ENCODE results near the gene PCDHGA11. TPM values are rescaled to one million over a fixed set of nuclear protein-coding genes. Genes with fewer than 3 reads are reported as not detected.

The PCDHGA11 gene
- 12.7 and 14.4 TPM in 2 replicates for total RNA-seq (2013; cell fraction: nucleolus; rRNA removed)
- total RNA-seq (2014; rRNA removed) (1.9 and 2.9 TPM in 2 replicates), total RNA-seq (2014; rRNA removed; fragmentation: Illumina TruSeq; extraction: Trizol) (2.1 and 2.2 TPM in 2 replicates), total RNA-seq (2021) (3.4 TPM in 2 replicates), polyA plus RNA-seq (2011; rRNA removed) (0.45 and 0.79 TPM in 2 replicates), polyA plus RNA-seq (2014; fragmentation: Illumina TruSeq; extraction: Trizol) (2.6 and 2.7 TPM in 2 replicates), polyA plus RNA-seq (2014; fragmentation: Nextera tagmentation; extraction: Ambion mirVana) (under 1 TPM; 0.21 to 0.31 TPM), polyA plus RNA-seq (2014; rRNA removed) (2.1 TPM in 2 replicates), polyA plus RNA-seq (2016; fragmentation: Nextera tagmentation; extraction: Ambion mirVana) (1 to 10 TPM; 1.9 to 2.7 TPM), polyA minus RNA-seq (2011; rRNA and poly(A)+ RNA removed) (1.1 and 2.5 TPM in 2 replicates), Bru-seq, nascent RNA (percentile 54 among the genes with signal in this experiment), BruChase-seq, experiment 1, labeled RNA remaining after a 6-hour chase (percentile 56 among the genes with signal in this experiment), BruChase-seq, experiment 2, labeled RNA remaining after a 2-hour chase (percentile 59 among the genes with signal in this experiment)
- polyA plus RNA-seq (2011; ENCODE audit: low read depth) = 0.81 TPM
- 0.57 and 0.79 TPM in 2 replicates for polyA plus RNA-seq (2011; cell fraction: cytosol; rRNA removed)
- 1.4 and 1.7 TPM in 2 replicates for polyA plus RNA-seq (2011; cell fraction: nucleus; rRNA removed)
- 1.5 and 1.6 TPM in 2 replicates for polyA plus RNA-seq (2012)
- polyA minus RNA-seq (2011; cell fraction: cytosol; rRNA and poly(A)+ RNA removed) = 0.53 and 0.73 TPM in 2 replicates
- 3.3 and 4.7 TPM in 2 replicates for polyA minus RNA-seq (2011; cell fraction: nucleus; rRNA and poly(A)+ RNA removed)
- long read RNA-seq, experiment 1 = 0 reads
- long read RNA-seq, experiment 2 = 0 reads

- Histone ChIP-seq H3K27ac (ENCODE audit: control insufficient read depth, insufficient read depth) (no peak within 1 kb of the TSS), H3K9me3 (replicated peaks; ENCODE audit: control insufficient read depth, insufficient read depth, low read length) (peaks cover 15% of the 10 kb centered on the region; the same call in 2 of the 3 replicates), H3K27me3 (replicated peaks in 1 of 2; ENCODE audit: control insufficient read depth in 2 of 2, insufficient read depth in 2 of 2, low read length in 1 of 2) (no peaks in the 10 kb centered on the region; a peak in 1 of 4 replicates), H3K4me1 (ENCODE audit: control insufficient read depth, insufficient read depth, low read length) (peaks cover 4% of the 10 kb centered on the region; the same call in 1 of the 2 replicates), H3K36me3 (ENCODE audit: control insufficient read depth in 2 of 2, insufficient read depth in 2 of 2, low read length in 1 of 2) (no peaks in the 10 kb centered on the region), H3K4me2 (ENCODE audit: control insufficient read depth, insufficient read depth) (peak within 1 kb of the TSS; percentile 79), H3K4me3 (peak within 1 kb of the TSS; percentile 76), H3K9ac (ENCODE audit: control insufficient read depth, insufficient read depth, low read length) (peak within 1 kb of the TSS; percentile 64), H3K79me2 (ENCODE audit: control insufficient read depth, insufficient read depth, low read length) (no peaks in the 10 kb centered on the region), H4K20me1 (ENCODE audit: control insufficient read depth, insufficient read depth) (no peaks in the 10 kb centered on the region), H2AFZ (ENCODE audit: control insufficient read depth, low read depth, low read length) (peak within 1 kb of the TSS; percentile 98)
- ChIA-PET CTCF (interaction anchor here (0.6 to 10.9 kb wide), 47 partner anchors 9 to 468 kb away, joined by 3 to 245 read pairs (median 4); partner anchors contain the start of genes PCDHGA10, PCDHGA12, PCDHGA6 and PCDHGB3), POLR2A (interaction anchor here (1.2 kb wide), 1 partner anchor 143 kb away, joined by 5 read pairs; no protein-coding TSS in a partner anchor), SMC1A (ENCODE audit: uncharacterized antibody, unreplicated experiment) (interaction anchor here (0.7 to 2.8 kb wide), 29 partner anchors 8 to 926 kb away, joined by 3 to 41 read pairs (median 5); partner anchors contain the start of genes PCDHGA10, PCDHGA12, PCDHGB3 and PCDHGC3), RAD21 (ENCODE audit: unreplicated experiment) (interaction anchor here (0.5 to 2.6 kb wide), 25 partner anchors 8 to 234 kb away, joined by 3 to 34 read pairs (median 5); partner anchors contain the start of genes PCDHB9, PCDHGA10, PCDHGA12 and PCDHGB3)
- in situ Hi-C loops (cut with MboI) (no loop called here), intact Hi-C loops (cut with micrococcal nuclease; ENCODE audit: unreplicated experiment) (loop anchor here (1.0 to 2.0 kb wide), 4 partner anchors 54 to 137 kb away; partner anchors contain the start of gene PCDHGC3)
- DNase-seq (ENCODE audit: low read depth, low spot score) (peak; percentile 37), FAIRE-seq (peak; percentile 57), ATAC-seq (peak; percentile 77)
- TSS peak; percentile 63 for BruUV-seq (replicated peaks)
- WGBS (ENCODE audit: insufficient coverage, insufficient replicate concordance, low lambda C conversion rate, missing lambda C conversion rate) = 10% methylated on average over 42 of the region's 42 CpGs
- no peak for TF ChIP-seq ZBTB11 (CRISPR knock-in tag; IDR thresholded peaks at IDR 0.05)
- peak; percentile 75; the same call in 1 of the 2 replicates for TF ChIP-seq ZNF24 (IDR thresholded peaks at IDR 0.05)
- TF ChIP-seq STAT3 (IDR thresholded peaks at IDR 0.05; ENCODE audit: low read depth, low read length) = no peak
- no peak for TF ChIP-seq SIN3A (IDR thresholded peaks at IDR 0.05; ENCODE audit: low read depth, low read length)
- no peak for TF ChIP-seq ELK1 (IDR thresholded peaks at IDR 0.05; ENCODE audit: low read depth, low read length)
- no peak for TF ChIP-seq EZH2 (IDR thresholded peaks at IDR 0.05; ENCODE audit: borderline replicate concordance, control insufficient read depth, low read depth, low read length)
- peak; percentile 62 for TF ChIP-seq SMC3 (IDR thresholded peaks at IDR 0.05; ENCODE audit: borderline replicate concordance, low read length)
- no peak for TF ChIP-seq ZNF217 (IDR thresholded peaks at IDR 0.05)
- no peak for TF ChIP-seq PBX3 (IDR thresholded peaks at IDR 0.05; ENCODE audit: insufficient replicate concordance, low read depth, low read length)
- no peak for TF ChIP-seq ZZZ3 (IDR thresholded peaks at IDR 0.05; ENCODE audit: control insufficient read depth, insufficient read length, low read depth)
- peak; percentile 46; the same call in 1 of the 2 replicates for TF ChIP-seq FOXM1 (IDR thresholded peaks at IDR 0.05; ENCODE audit: low read depth, low read length)
- TF ChIP-seq ASH2L (IDR thresholded peaks at IDR 0.05; ENCODE audit: borderline replicate concordance, low read depth) = 0 out of 2 replicates have a peak, but pooled peaks have one; percentile 33
- TF ChIP-seq NR2C1 (IDR thresholded peaks at IDR 0.05) = no peak
Measured at GRCh38 chr5:141420855-141421488, at the start of gene PCDHGA11. Gene PCDHGA11, plus strand, starts transcription at chr5:141421051. Its CDS starts 177 bp downstream, at chr5:141421228.
